IPS-20b (cell line): Measurements from ENCODE around the gene ZNF536.
A peak's percentile ranks its signal among the peaks of the same experiment; 100 is the strongest.

Source experiments
- H3K27ac ChIP-seq: one replicate; pipeline ENCODE4 v1.5.1; 2013; ENCODE audit warnings: low read length
- H3K27me3 ChIP-seq: 2 replicates; pipeline ENCODE4 v1.6.1; 2013; ENCODE audit warnings: mild to moderate bottlenecking, low read length, inconsistent platforms; ENCODE audit not compliant: insufficient read depth
- H3K36me3 ChIP-seq: 2 replicates; pipeline ENCODE4 v1.6.1; 2013; ENCODE audit warnings: low read depth, mild to moderate bottlenecking, inconsistent platforms, low read length, moderate library complexity; ENCODE audit not compliant: insufficient read depth
- H3K4me1 ChIP-seq: 2 replicates; pipeline ENCODE4 v1.6.1; 2013; ENCODE audit warnings: mild to moderate bottlenecking, control low read depth, inconsistent platforms, low read length, moderate library complexity; ENCODE audit not compliant: insufficient read depth
- H3K4me3 ChIP-seq: 2 replicates; pipeline ENCODE4 v1.5.1; 2013; ENCODE audit warnings: mild to moderate bottlenecking, low read length, inconsistent platforms
- H3K9ac ChIP-seq: 2 replicates; pipeline ENCODE4 v1.6.1; 2013; ENCODE audit warnings: low read depth, mild to moderate bottlenecking, inconsistent platforms, low read length, moderate library complexity
- H3K9me3 ChIP-seq: 2 replicates; pipeline ENCODE4 v1.6.1; 2013; ENCODE audit warnings: mild to moderate bottlenecking, low read depth, low read length, inconsistent platforms; ENCODE audit not compliant: insufficient read depth

The ZNF536 gene

GRCh38 chr19:30552593-30552992, 180.4 kb downstream of the ZNF536 start:
- H3K27me3 ChIP-seq, result no peaks in the 10 kb centered on the region
- H3K9ac ChIP-seq, result no peak overlapping the region
- no peak overlapping the region for H3K27ac ChIP-seq
- peaks cover 26% of the 10 kb centered on the region for H3K4me1 ChIP-seq
- no peak overlapping the region for H3K4me3 ChIP-seq
- no peaks in the 10 kb centered on the region for H3K9me3 ChIP-seq
- no peaks in the 10 kb centered on the region for H3K36me3 ChIP-seq

GRCh38 chr19:30555075-30555790, 183.0 kb downstream of the ZNF536 start:
- no peaks in the 10 kb centered on the region for H3K36me3 ChIP-seq
- H3K27ac ChIP-seq, result no peak overlapping the region
- no peak overlapping the region for H3K4me3 ChIP-seq
- no peak overlapping the region for H3K9ac ChIP-seq
- H3K4me1 ChIP-seq, result peaks cover 48% of the 10 kb centered on the region
- H3K9me3 ChIP-seq, result no peaks in the 10 kb centered on the region
- no peaks in the 10 kb centered on the region for H3K27me3 ChIP-seq

DNA sequence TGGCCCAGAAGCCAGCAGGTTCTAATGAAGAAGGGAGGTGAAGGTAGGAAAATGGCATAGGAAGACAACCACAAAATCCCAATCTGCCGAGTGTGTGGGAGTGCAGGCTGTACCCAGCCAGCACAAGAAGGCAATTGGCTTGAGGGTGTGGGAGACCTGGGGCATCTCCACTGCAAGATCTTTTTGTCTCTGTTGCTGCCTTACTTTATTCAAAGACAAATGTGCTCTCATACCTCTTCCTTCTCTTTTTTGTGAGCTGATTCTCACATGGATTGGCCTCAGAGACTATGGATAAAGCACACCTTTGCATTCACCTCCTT, 183.6 kb downstream of the ZNF536 start:
- H3K27me3 ChIP-seq, result no peaks in the 10 kb centered on the region
- H3K9ac ChIP-seq, result no peak overlapping the region
- peaks cover 48% of the 10 kb centered on the region for H3K4me1 ChIP-seq
- no peak overlapping the region for H3K4me3 ChIP-seq
- H3K9me3 ChIP-seq, result no peaks in the 10 kb centered on the region
- no peak overlapping the region for H3K27ac ChIP-seq
- H3K36me3 ChIP-seq, result no peaks in the 10 kb centered on the region

GRCh38 chr19:30556230-30556711, 184.1 kb downstream of the ZNF536 start:
- no peak overlapping the region for H3K27ac ChIP-seq
- no peaks in the 10 kb centered on the region for H3K36me3 ChIP-seq
- H3K4me3 ChIP-seq, result no peak overlapping the region
- no peak overlapping the region for H3K9ac ChIP-seq
- H3K4me1 ChIP-seq, result peaks cover 46% of the 10 kb centered on the region
- no peaks in the 10 kb centered on the region for H3K9me3 ChIP-seq
- H3K27me3 ChIP-seq, result no peaks in the 10 kb centered on the region

GRCh38 chr19:30557212-30557611, 185.0 kb downstream of the ZNF536 start:
- H3K27me3 ChIP-seq, result no peaks in the 10 kb centered on the region
- no peak overlapping the region for H3K9ac ChIP-seq
- no peak overlapping the region for H3K27ac ChIP-seq
- H3K9me3 ChIP-seq, result no peaks in the 10 kb centered on the region
- peaks cover 44% of the 10 kb centered on the region for H3K4me1 ChIP-seq
- no peak overlapping the region; the same call in 1 of the 2 replicates for H3K4me3 ChIP-seq
- H3K36me3 ChIP-seq, result no peaks in the 10 kb centered on the region

DNA sequence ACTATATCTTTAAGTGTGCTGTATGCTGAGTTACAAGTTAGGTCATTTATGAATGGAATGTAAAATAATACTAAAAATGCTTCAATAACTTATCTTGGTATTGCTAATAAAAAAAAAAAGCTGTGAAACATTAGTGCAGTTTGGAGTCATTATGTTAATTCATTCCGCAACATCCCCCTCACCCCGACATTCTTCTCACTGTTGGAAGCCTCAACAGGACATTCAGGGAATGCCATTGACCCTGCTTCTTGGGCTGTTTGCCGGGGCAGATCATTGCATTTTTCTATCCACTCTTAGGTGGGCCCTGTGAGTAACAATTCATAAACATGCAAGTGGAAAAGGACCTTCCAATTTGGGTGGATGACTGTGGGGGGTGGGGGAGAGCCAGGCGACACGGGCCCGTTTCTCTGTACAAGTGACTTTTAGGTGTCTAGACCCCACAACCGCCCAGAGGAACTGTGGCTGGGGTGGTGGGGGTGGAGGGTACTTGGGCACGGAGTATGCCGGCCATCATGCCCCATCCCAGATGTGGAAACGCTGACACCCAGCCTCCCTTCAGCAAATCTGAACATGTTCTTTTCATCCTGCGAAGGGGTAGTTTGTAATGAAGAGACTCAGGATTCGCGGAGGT, 185.9 kb downstream of the ZNF536 start:
- Histone ChIP-seq H3K36me3 (no peaks in the 10 kb centered on the region), H3K9ac (no peak overlapping the region; the same call in 1 of the 2 replicates), H3K4me3 (peak overlapping the region; percentile 28; the same call in 1 of the 2 replicates), H3K9me3 (no peaks in the 10 kb centered on the region), H3K27me3 (no peaks in the 10 kb centered on the region), H3K27ac (peak overlapping the region; percentile 53), H3K4me1 (peaks cover 44% of the 10 kb centered on the region)

- Histone ChIP-seq H3K27ac (peak overlapping the region; percentile 53), H3K9ac (no peak overlapping the region; the same call in 1 of the 2 replicates), H3K27me3 (no peaks in the 10 kb centered on the region), H3K36me3 (no peaks in the 10 kb centered on the region), H3K4me3 (no peak overlapping the region; the same call in 1 of the 2 replicates), H3K4me1 (peaks cover 44% of the 10 kb centered on the region), H3K9me3 (no peaks in the 10 kb centered on the region)
Measured at GRCh38 chr19:30558793-30559192, 186.6 kb downstream of the ZNF536 start.

GRCh38 chr19:30559446-30559845, 187.3 kb downstream of the ZNF536 start:
- Histone ChIP-seq H3K36me3 (no peaks in the 10 kb centered on the region), H3K9me3 (no peaks in the 10 kb centered on the region), H3K27me3 (no peaks in the 10 kb centered on the region), H3K9ac (no peak overlapping the region; the same call in 1 of the 2 replicates), H3K4me1 (peaks cover 44% of the 10 kb centered on the region), H3K27ac (no peak overlapping the region), H3K4me3 (no peak overlapping the region)

DNA sequence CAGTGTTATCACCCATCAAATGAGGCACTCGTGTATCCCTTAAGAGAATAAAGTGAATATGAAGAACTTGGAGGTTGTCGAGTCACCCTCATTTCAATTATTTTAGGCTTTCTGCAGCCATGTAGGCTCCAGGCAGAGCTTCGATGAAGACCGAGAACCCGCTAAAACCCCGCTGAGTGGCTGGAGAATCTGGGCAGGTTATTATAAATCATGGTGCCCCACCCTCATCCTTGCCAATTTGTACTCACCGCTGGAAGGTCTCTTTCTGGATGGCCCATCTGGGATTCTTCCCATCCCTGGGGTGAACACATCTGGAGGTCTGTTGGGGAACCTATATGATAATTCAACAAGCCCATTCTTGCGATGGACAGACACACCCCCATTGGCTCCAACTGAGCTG, 190.8 kb downstream of the ZNF536 start:
- Histone ChIP-seq H3K9ac (no peak overlapping the region), H3K4me3 (no peak overlapping the region), H3K9me3 (no peaks in the 10 kb centered on the region), H3K4me1 (peaks cover 31% of the 10 kb centered on the region), H3K27ac (no peak overlapping the region), H3K36me3 (no peaks in the 10 kb centered on the region), H3K27me3 (no peaks in the 10 kb centered on the region)

DNA sequence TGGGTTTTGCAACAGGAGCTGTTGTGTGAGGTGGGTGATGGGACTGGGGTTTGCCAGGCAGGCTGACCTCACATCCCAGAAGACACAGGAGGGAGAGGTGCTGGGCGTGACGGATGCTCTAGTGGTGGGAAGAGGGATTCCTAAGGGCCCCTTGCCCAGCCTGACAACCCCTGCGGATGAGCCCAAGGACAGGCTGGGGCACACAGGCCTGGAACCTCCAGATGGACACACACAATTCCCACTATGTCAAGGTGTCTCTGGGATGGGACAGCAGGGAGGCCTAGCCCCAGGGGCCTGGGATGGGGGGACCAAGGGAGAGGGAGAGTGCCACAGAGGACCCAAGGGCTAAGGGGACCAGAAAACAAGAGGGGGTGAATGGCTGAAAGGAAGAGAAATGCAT, 191.5 kb downstream of the ZNF536 start:
- Histone ChIP-seq H3K27me3 (no peaks in the 10 kb centered on the region), H3K4me3 (no peak overlapping the region), H3K9me3 (no peaks in the 10 kb centered on the region), H3K4me1 (peaks cover 24% of the 10 kb centered on the region), H3K27ac (no peak overlapping the region), H3K9ac (no peak overlapping the region), H3K36me3 (no peaks in the 10 kb centered on the region)

DNA sequence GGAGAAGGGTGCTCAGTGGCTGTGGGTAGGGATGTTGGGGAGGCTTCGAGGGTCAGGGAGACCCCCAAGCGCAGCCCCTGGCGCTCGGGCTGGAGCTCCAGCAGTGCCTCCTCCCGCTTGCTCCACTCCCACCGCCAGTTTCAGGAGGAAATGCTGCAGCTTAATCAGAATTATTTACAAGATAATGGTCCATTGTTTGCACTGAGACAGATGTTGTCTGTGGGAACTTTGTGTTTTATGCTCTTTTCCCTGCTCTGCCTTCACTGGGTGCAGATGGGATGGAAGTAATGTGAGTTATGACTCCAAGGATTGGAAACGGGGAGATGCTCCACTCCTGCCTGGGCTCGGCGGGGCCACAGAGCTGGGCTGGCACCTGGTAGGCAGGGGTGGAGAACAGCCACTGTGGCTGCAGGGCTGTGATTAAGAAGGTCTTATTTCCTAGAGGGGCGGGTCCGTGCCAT, 192.4 kb downstream of the ZNF536 start:
- no peaks in the 10 kb centered on the region for H3K9me3 ChIP-seq
- no peak overlapping the region for H3K4me3 ChIP-seq
- no peaks in the 10 kb centered on the region for H3K36me3 ChIP-seq
- H3K27ac ChIP-seq, result no peak overlapping the region
- H3K27me3 ChIP-seq, result no peaks in the 10 kb centered on the region
- H3K9ac ChIP-seq, result no peak overlapping the region
- H3K4me1 ChIP-seq, result peaks cover 16% of the 10 kb centered on the region; the same call in 1 of the 2 replicates

DNA sequence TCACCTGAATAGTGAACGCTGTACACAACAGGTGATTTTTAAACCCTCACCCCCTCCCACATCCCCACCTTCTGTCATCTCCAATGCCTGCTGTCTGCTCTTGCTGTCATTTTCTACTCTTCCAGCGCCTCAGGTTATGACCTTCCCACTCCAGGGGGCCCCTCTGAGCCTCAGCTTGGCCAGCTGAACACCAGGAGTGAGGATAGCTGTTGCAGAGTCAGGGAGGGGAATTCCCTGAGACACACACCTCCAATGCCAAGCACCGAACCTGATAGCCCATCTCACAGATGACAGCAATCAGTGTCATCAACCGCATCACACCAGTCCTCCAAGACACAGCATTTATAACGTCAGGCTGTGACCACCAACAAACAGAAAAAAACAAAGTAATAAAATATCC, 193.5 kb downstream of the ZNF536 start:
- peaks cover 13% of the 10 kb centered on the region; the same call in 1 of the 2 replicates for H3K4me1 ChIP-seq
- H3K9ac ChIP-seq, result no peak overlapping the region
- no peak overlapping the region for H3K4me3 ChIP-seq
- no peaks in the 10 kb centered on the region for H3K27me3 ChIP-seq
- H3K9me3 ChIP-seq, result no peaks in the 10 kb centered on the region
- no peak overlapping the region for H3K27ac ChIP-seq
- no peaks in the 10 kb centered on the region for H3K36me3 ChIP-seq
